Measurements from ENCODE around the gene CRIM1.

Gene CRIM1

DNA sequence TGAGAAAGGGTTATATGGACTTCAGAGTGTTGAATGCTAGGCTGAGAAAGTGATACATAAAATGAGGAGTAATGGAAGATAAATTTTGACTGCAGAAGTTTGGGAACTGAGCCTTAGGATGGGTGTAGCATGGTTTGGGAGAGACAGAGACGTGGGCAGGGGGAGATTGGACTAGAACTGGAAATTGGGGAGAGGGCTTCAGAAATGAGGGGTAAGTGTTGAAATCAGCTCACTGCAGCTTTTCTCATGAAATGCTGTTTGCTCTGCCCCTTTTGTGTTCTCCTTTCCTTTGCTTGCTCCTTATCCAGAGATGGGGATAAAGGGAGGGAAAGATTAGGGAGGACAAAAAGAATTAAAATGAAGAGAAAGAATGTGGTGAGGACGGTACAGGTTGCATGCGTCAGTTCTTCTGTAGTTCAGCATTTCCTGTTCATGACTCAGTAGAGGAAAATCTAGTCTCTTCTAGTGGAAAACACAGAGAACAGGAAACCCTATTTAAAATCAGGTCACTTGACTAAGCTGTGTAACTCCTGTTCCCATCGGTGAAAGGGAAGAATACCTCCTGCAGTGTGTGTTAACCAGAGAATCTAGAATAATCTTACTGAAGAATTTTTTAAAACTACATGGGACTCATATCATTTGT is 105.6 kb downstream of the CRIM1 start:
- Histone ChIP-seq H3K4me3 (ENCODE audit: low read depth in 1 of 2, low read length in 2 of 2) (no peak overlapping the region), H3K36me3 (ENCODE audit: control insufficient read depth in 1 of 2, insufficient read depth in 2 of 2, low read length in 2 of 2) (peaks cover 0 to 4% of the 10 kb centered on the region in 2 donors), H3K4me1 (ENCODE audit: control insufficient read depth in 1 of 2, insufficient read depth in 2 of 2, low read length in 2 of 2) (peaks cover 15 to 29% of the 10 kb centered on the region in 2 donors), H3K9me3 (ENCODE audit: control insufficient read depth in 1 of 2, low read length in 2 of 2) (no peaks in the 10 kb centered on the region), H3K9ac (ENCODE audit: low read depth in 1 of 2, low read length in 2 of 2) (no peak overlapping the region), H3K27ac (ENCODE audit: low read depth, low read length) (no peak overlapping the region), H3K27me3 (ENCODE audit: control insufficient read depth in 1 of 2, insufficient read depth in 2 of 2, low read length in 2 of 2) (no peaks in the 10 kb centered on the region)

DNA sequence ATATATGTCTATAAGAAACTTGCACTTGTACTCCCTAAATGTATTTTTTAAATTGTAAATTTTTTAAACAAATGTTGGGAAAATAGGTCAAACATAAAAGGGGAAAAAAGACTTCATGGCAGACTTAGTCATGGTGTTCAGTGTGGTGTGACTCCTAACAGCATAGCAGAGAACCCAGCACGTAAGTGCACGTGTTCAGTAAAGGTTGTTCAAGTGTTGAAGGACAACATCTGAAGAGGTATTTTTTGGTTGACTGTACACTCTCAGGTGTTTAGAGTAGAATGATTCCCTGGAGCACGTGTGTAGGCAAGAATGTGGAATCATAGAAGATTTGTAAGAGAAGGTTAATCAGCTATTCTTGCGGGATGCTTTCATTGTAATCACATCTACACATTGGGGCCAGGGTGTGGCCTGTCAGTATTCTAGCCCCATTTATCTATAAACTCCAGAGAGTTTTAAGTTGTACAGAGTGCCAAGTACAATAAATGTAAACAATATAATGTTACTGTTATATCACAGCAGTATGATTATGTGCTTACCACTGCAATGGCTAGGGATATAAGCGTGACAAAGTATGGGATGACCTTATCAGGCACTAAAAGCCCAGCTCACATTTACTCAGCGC is 106.8 kb downstream of the CRIM1 start:
- no peak overlapping the region for H3K4me3 ChIP-seq (ENCODE audit: low read depth in 1 of 2, low read length in 2 of 2)
- no peak overlapping the region for H3K9ac ChIP-seq (ENCODE audit: low read depth in 1 of 2, low read length in 2 of 2)
- H3K4me1 ChIP-seq (ENCODE audit: control insufficient read depth in 1 of 2, insufficient read depth in 2 of 2, low read length in 2 of 2), result peaks cover 11 to 19% of the 10 kb centered on the region in 2 donors
- H3K27ac ChIP-seq (ENCODE audit: low read depth, low read length), result no peak overlapping the region
- H3K9me3 ChIP-seq (ENCODE audit: control insufficient read depth in 1 of 2, low read length in 2 of 2), result no peaks in the 10 kb centered on the region
- peaks cover 0 to 8% of the 10 kb centered on the region in 2 donors for H3K36me3 ChIP-seq (ENCODE audit: control insufficient read depth in 1 of 2, insufficient read depth in 2 of 2, low read length in 2 of 2)
- no peaks in the 10 kb centered on the region for H3K27me3 ChIP-seq (ENCODE audit: control insufficient read depth in 1 of 2, insufficient read depth in 2 of 2, low read length in 2 of 2)

DNA sequence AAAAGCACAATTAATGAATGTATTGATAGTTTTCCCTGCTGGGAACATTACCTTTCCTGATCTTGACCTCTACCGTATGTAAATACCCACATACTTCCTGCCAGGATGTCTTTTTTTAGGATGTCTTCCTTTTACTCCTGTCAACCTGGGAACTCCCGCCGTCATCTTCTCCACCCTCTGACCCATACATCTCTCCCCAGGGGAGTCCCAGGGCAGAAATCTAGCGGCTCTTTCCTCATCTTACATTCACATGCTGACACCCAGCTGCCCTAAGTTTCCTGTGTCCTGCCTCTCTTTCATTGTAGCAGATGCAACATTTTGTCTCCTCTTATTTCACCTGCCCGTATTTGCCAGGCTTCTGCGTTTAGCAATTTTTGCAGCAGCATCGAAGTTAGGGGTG is 107.8 kb downstream of the CRIM1 start:
- Histone ChIP-seq H3K9me3 (ENCODE audit: control insufficient read depth in 1 of 2, low read length in 2 of 2) (no peaks in the 10 kb centered on the region), H3K27me3 (ENCODE audit: control insufficient read depth in 1 of 2, insufficient read depth in 2 of 2, low read length in 2 of 2) (no peaks in the 10 kb centered on the region), H3K27ac (ENCODE audit: low read depth, low read length) (no peak overlapping the region), H3K4me3 (ENCODE audit: low read depth in 1 of 2, low read length in 2 of 2) (no peak overlapping the region), H3K4me1 (ENCODE audit: control insufficient read depth in 1 of 2, insufficient read depth in 2 of 2, low read length in 2 of 2) (peaks cover 10 to 17% of the 10 kb centered on the region in 2 donors), H3K36me3 (ENCODE audit: control insufficient read depth in 1 of 2, insufficient read depth in 2 of 2, low read length in 2 of 2) (peaks cover 0 to 8% of the 10 kb centered on the region in 2 donors), H3K9ac (ENCODE audit: low read depth in 1 of 2, low read length in 2 of 2) (no peak overlapping the region)

DNA sequence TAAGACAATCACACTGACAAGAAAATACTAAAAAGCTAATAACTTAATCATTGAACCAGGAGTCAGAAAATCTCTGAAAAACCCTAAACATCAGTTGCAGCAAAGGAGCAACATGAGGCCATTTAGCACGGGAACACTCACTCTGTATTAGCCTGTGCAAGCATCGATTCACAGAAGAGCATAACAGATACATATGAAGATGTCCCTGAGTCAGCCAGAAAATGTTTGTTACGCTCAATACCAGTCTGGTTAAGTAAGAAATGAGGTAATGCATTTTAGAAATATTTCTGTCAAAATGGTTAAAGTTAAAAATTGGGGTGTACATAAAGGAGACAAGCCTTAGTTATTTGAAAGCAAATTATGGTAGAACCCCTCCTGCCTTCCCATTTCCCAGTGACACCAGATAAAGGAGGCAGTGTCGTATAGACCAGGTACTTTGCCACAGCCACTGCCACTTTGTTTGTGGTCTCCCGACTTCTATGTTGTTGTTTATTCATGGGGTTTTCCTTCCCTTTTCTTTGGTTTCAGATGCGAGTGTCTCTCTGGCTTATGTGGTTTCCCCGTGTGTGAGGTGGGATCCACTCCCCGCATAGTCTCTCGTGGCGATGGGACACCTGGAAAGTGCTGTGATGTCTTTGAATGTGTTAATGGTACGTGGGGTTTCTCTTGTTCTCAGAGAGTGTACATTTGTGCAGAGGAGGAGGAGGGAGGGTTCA is 108.6 kb downstream of the CRIM1 start:
- Histone ChIP-seq H3K4me1 (ENCODE audit: control insufficient read depth in 1 of 2, insufficient read depth in 2 of 2, low read length in 2 of 2) (peaks cover 10 to 17% of the 10 kb centered on the region in 2 donors), H3K9ac (ENCODE audit: low read depth in 1 of 2, low read length in 2 of 2) (no peak overlapping the region), H3K4me3 (ENCODE audit: low read depth in 1 of 2, low read length in 2 of 2) (no peak overlapping the region), H3K27me3 (ENCODE audit: control insufficient read depth in 1 of 2, insufficient read depth in 2 of 2, low read length in 2 of 2) (no peaks in the 10 kb centered on the region), H3K36me3 (ENCODE audit: control insufficient read depth in 1 of 2, insufficient read depth in 2 of 2, low read length in 2 of 2) (peaks cover 0 to 8% of the 10 kb centered on the region in 2 donors), H3K9me3 (ENCODE audit: control insufficient read depth in 1 of 2, low read length in 2 of 2) (no peaks in the 10 kb centered on the region), H3K27ac (ENCODE audit: low read depth, low read length) (no peak overlapping the region)

DNA sequence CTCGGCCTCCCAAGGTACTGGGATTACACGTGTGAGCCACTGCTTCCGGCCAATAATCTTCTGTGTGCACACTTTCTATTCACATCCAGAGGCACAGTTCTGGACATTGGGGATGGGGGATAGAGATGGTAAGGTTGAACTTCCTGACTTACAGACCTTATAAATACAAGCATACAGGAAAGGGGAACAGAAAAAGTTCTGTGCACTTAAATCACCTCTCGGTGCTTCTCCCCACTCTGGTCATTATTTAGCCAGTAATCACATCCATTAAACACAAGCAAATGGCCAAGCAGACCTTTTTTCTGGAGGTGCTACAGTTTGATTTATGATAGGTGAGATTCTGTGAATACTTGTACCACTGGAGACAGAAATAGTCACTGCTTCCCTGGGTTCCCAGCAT is 110.6 kb downstream of the CRIM1 start:
- no peaks in the 10 kb centered on the region for H3K9me3 ChIP-seq (ENCODE audit: control insufficient read depth in 1 of 2, low read length in 2 of 2)
- H3K27me3 ChIP-seq (ENCODE audit: control insufficient read depth in 1 of 2, insufficient read depth in 2 of 2, low read length in 2 of 2), result no peaks in the 10 kb centered on the region
- H3K4me1 ChIP-seq (ENCODE audit: control insufficient read depth in 1 of 2, insufficient read depth in 2 of 2, low read length in 2 of 2), result peaks cover 1 to 4% of the 10 kb centered on the region in 2 donors
- no peak overlapping the region for H3K27ac ChIP-seq (ENCODE audit: low read depth, low read length)
- H3K9ac ChIP-seq (ENCODE audit: low read depth in 1 of 2, low read length in 2 of 2), result no peak overlapping the region
- peaks cover 0 to 11% of the 10 kb centered on the region in 2 donors for H3K36me3 ChIP-seq (ENCODE audit: control insufficient read depth in 1 of 2, insufficient read depth in 2 of 2, low read length in 2 of 2)
- no peak overlapping the region for H3K4me3 ChIP-seq (ENCODE audit: low read depth in 1 of 2, low read length in 2 of 2)

DNA sequence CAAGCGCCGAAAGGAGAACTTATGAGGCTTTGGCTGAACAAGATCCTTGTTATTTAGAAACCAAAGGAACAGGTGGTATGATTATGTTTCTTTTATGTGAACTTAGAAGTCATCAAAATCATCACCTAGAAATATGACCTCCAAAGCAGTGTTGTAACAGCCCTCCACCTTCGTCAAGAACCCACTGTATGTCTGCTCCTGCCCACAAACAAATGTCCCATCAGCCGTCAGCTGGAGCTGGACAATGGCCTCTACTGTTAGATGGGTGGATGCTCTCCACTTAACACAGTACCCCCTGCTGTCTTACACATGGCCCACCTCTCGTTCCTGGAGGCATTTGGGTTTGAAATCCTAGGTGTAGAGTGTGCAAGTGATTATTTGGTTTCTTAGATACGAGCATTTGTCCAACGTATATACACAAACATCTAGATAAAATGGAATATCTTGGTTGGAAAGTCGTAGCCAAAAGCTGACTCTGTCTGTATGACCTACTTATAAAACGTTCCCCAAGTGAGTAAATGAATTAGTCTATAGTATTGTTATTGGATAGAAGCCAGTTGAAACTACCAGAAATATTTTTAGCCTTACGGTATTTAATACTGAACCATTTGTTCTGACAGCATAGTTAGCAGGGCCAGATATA is 113.0 kb downstream of the CRIM1 start:
- no peaks in the 10 kb centered on the region for H3K27me3 ChIP-seq (ENCODE audit: control insufficient read depth in 1 of 2, insufficient read depth in 2 of 2, low read length in 2 of 2)
- no peaks in the 10 kb centered on the region for H3K4me1 ChIP-seq (ENCODE audit: control insufficient read depth in 1 of 2, insufficient read depth in 2 of 2, low read length in 2 of 2)
- no peak overlapping the region for H3K4me3 ChIP-seq (ENCODE audit: low read depth in 1 of 2, low read length in 2 of 2)
- no peak overlapping the region for H3K27ac ChIP-seq (ENCODE audit: low read depth, low read length)
- H3K9ac ChIP-seq (ENCODE audit: low read depth in 1 of 2, low read length in 2 of 2), result no peak overlapping the region
- no peaks in the 10 kb centered on the region for H3K9me3 ChIP-seq (ENCODE audit: control insufficient read depth in 1 of 2, low read length in 2 of 2)
- peaks cover 0 to 11% of the 10 kb centered on the region in 2 donors for H3K36me3 ChIP-seq (ENCODE audit: control insufficient read depth in 1 of 2, insufficient read depth in 2 of 2, low read length in 2 of 2)

DNA sequence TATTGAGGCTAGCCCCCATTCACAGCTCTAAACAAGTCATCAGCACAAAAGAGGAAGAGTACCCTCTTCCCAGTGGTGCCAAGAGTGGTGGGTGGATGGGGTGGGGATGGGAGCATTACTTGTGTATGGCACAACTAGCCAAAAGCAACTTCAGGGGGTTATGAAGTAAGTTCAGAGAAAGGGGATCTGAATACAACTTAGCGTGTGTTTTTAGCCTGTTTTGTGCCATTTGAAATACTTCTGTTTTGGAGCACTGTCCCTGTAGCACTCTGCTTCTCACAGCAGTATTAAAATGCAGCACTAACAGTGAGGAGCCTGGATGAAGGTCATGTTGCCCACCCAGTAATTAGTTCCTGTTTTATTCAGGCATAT is 113.5 kb downstream of the CRIM1 start:
- no peak overlapping the region for H3K27ac ChIP-seq (ENCODE audit: low read depth, low read length)
- H3K4me1 ChIP-seq (ENCODE audit: control insufficient read depth in 1 of 2, insufficient read depth in 2 of 2, low read length in 2 of 2), result no peaks in the 10 kb centered on the region
- H3K9ac ChIP-seq (ENCODE audit: low read depth in 1 of 2, low read length in 2 of 2), result no peak overlapping the region
- peaks cover 0 to 4% of the 10 kb centered on the region in 2 donors for H3K9me3 ChIP-seq (ENCODE audit: control insufficient read depth in 1 of 2, low read length in 2 of 2)
- no peaks in the 10 kb centered on the region for H3K27me3 ChIP-seq (ENCODE audit: control insufficient read depth in 1 of 2, insufficient read depth in 2 of 2, low read length in 2 of 2)
- H3K4me3 ChIP-seq (ENCODE audit: low read depth in 1 of 2, low read length in 2 of 2), result no peak overlapping the region
- H3K36me3 ChIP-seq (ENCODE audit: control insufficient read depth in 1 of 2, insufficient read depth in 2 of 2, low read length in 2 of 2), result peaks cover 0 to 11% of the 10 kb centered on the region in 2 donors

DNA sequence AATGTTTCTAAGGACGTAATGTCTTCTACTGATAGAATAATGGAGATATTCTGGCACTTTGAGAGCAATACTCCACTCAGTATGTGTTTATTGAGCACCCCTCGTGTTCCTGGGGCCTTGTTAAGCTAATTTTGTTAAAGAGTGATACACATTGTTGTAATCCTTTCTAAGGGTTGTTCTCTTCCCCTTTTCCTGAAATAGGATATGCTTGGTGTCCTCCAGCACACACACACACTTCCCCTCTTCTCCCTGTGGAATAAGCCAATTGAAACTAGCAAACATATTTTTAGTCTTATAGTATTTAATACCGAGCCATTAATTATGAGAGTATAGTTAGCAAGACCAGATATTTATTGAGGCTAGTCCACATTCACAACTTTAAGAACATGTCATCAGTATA is 114.1 kb downstream of the CRIM1 start:
- Histone ChIP-seq H3K27ac (ENCODE audit: low read depth, low read length) (no peak overlapping the region), H3K4me3 (ENCODE audit: low read depth in 1 of 2, low read length in 2 of 2) (no peak overlapping the region), H3K4me1 (ENCODE audit: control insufficient read depth in 1 of 2, insufficient read depth in 2 of 2, low read length in 2 of 2) (no peaks in the 10 kb centered on the region), H3K36me3 (ENCODE audit: control insufficient read depth in 1 of 2, insufficient read depth in 2 of 2, low read length in 2 of 2) (peaks cover 0 to 7% of the 10 kb centered on the region in 2 donors), H3K27me3 (ENCODE audit: control insufficient read depth in 1 of 2, insufficient read depth in 2 of 2, low read length in 2 of 2) (no peaks in the 10 kb centered on the region), H3K9ac (ENCODE audit: low read depth in 1 of 2, low read length in 2 of 2) (no peak overlapping the region), H3K9me3 (ENCODE audit: control insufficient read depth in 1 of 2, low read length in 2 of 2) (peaks cover under 1 to 9% of the 10 kb centered on the region in 2 donors)

DNA sequence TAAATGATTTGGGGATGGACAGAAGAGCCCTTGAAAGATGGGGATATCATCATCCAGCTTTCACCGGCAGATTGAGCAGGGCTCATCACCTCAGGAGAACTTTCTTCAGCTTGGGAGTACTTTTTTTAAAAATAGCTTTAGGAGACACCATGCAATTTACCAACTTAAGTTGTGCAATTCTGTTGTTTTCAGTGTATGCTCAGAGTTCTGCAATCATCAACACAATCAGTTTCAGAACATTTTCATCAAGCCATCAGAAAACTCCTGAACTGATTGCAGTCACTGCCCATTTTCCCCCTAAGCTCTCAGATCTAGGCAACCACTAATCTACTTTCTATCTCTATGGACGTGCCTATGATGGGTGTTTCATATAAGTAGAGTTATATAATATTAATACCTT is 117.7 kb downstream of the CRIM1 start:
- Histone ChIP-seq H3K9ac (ENCODE audit: low read depth in 1 of 2, low read length in 2 of 2) (no peak overlapping the region), H3K36me3 (ENCODE audit: control insufficient read depth in 1 of 2, insufficient read depth in 2 of 2, low read length in 2 of 2) (peaks cover 10 to 14% of the 10 kb centered on the region in 2 donors), H3K27ac (ENCODE audit: low read depth, low read length) (no peak overlapping the region), H3K4me3 (ENCODE audit: low read depth in 1 of 2, low read length in 2 of 2) (no peak overlapping the region), H3K9me3 (ENCODE audit: control insufficient read depth in 1 of 2, low read length in 2 of 2) (peaks cover 7 to 22% of the 10 kb centered on the region in 2 donors), H3K4me1 (ENCODE audit: control insufficient read depth in 1 of 2, insufficient read depth in 2 of 2, low read length in 2 of 2) (peaks cover 3 to 5% of the 10 kb centered on the region in 2 donors), H3K27me3 (ENCODE audit: control insufficient read depth in 1 of 2, insufficient read depth in 2 of 2, low read length in 2 of 2) (no peaks in the 10 kb centered on the region)

DNA sequence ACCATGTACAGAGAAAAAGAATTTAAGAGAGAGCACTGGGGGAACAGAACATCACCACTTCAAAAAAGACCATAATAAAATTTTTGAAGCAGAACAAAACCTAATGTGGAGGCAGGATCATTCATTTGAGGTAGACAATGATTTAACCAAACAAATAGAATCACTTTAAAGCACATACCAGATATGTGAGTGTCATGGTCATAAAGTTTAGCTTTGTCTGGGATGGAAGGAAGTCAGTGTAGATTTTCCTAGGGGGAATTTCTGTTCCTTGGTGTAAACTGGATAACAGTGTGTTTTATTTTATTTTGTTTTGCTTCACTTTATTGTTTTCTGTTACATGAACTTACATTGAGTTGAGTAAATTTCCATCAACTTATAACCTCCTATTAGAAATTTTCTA is 120.8 kb downstream of the CRIM1 start:
- peaks cover 7 to 22% of the 10 kb centered on the region in 2 donors for H3K9me3 ChIP-seq (ENCODE audit: control insufficient read depth in 1 of 2, low read length in 2 of 2)
- peaks cover 3 to 5% of the 10 kb centered on the region in 2 donors for H3K4me1 ChIP-seq (ENCODE audit: control insufficient read depth in 1 of 2, insufficient read depth in 2 of 2, low read length in 2 of 2)
- no peaks in the 10 kb centered on the region for H3K27me3 ChIP-seq (ENCODE audit: control insufficient read depth in 1 of 2, insufficient read depth in 2 of 2, low read length in 2 of 2)
- H3K27ac ChIP-seq (ENCODE audit: low read depth, low read length), result no peak overlapping the region
- H3K4me3 ChIP-seq (ENCODE audit: low read depth in 1 of 2, low read length in 2 of 2), result no peak overlapping the region
- H3K36me3 ChIP-seq (ENCODE audit: control insufficient read depth in 1 of 2, insufficient read depth in 2 of 2, low read length in 2 of 2), result peaks cover 24 to 26% of the 10 kb centered on the region in 2 donors
- H3K9ac ChIP-seq (ENCODE audit: low read depth in 1 of 2, low read length in 2 of 2), result no peak overlapping the region

Data from duodenal mucosa (tissue), 2 donors.